HepG2 (cell line): ENCODE measurements around the gene OPA3. TPM values are rescaled to one million over a fixed set of nuclear protein-coding genes. Genes with fewer than 3 reads are reported as not detected.
A peak's percentile ranks its signal among the peaks of the same experiment; 100 is the strongest.

Experiments
- ATAC-seq: fragments of 200-7000 bp; cut with Tn5 transposase; 3 replicates; pipeline ENCODE4 v1.9.1; 2020; ENCODE audit warnings: mild to moderate bottlenecking, moderate library complexity
- BruUV-seq: library from RNA; stranded (reverse); fragments of 400-500 nt; replicated peaks from 2 replicates; lab custom pipeline; 2021; lab: Mats Ljungman, UMichigan
- CTCF ChIA-PET: fragments of 300-600 bp; formaldehyde crosslinking; extraction: SDS; loops from one replicate; lab custom pipeline; 2021; ENCODE audit warnings: low total read pairs, inconsistent platforms, low intra/inter-chr PET ratio; lab: Yijun Ruan, JAX
- POLR2A ChIA-PET: fragments of 350-600 bp; sonication (Branson Sonifier 250); formaldehyde crosslinking; loops from one replicate; lab custom pipeline; 2020; ENCODE audit warnings: antibody characterized with exemption, inconsistent platforms; lab: Yijun Ruan, JAX
- DNase-seq: peaks from one replicate; pipeline ENCODE4 v3.0.0-alpha.2; 2015; ENCODE audit warnings: low spot score
- FAIRE-seq: peaks from 3 replicates; lab custom pipeline; 2011; peaks lifted over from hg19 to GRCh38; lab: Jason Lieb, UNC
- H2AFZ ChIP-seq: one replicate; pipeline ENCODE4 v1.6.1; 2011; ENCODE audit warnings: low read length, inconsistent platforms
- H3K27ac ChIP-seq: fragments of 300-600 bp; 3 replicates; pipeline ENCODE4 v1.8.0; 2011; ENCODE audit warnings: mixed run types, mild to moderate bottlenecking, mixed read lengths, low read length, inconsistent platforms; ENCODE audit not compliant: insufficient read depth; ENCODE audit errors: extremely low read length
- H3K27me3 ChIP-seq, 2 experiments: fragments of 200-600 bp in 1 of 2; 2 replicates in 1 of 2; 3 replicates in 1 of 2; pipeline versions ENCODE4 v1.6.0 to v1.8.0; 2011; ENCODE audit warnings: low read length in 2 of 2, mild to moderate bottlenecking in 2 of 2, moderate library complexity in 2 of 2, inconsistent platforms in 1 of 2; ENCODE audit not compliant: insufficient read depth in 2 of 2, control insufficient read depth in 1 of 2
- H3K36me3 ChIP-seq, 2 experiments: fragments of 200-600 bp in 1 of 2; replicated peaks in 1 of 2; 2 replicates in 1 of 2; 3 replicates in 1 of 2; pipeline versions ENCODE4 v1.5.1 to v1.8.0; 2011; ENCODE audit warnings: low read length in 2 of 2, inconsistent platforms in 1 of 2; ENCODE audit not compliant: insufficient read depth in 2 of 2, control insufficient read depth in 1 of 2
- H3K4me1 ChIP-seq: 2 replicates; pipeline ENCODE4 v1.5.1; 2012; ENCODE audit warnings: low read length, inconsistent platforms; ENCODE audit not compliant: insufficient read depth
- H3K4me2 ChIP-seq: 2 replicates; pipeline ENCODE4 v1.6.0; 2011; ENCODE audit warnings: low read depth, low read length, inconsistent platforms
- H3K4me3 ChIP-seq, 3 experiments: fragments of 200-600 bp in 1 of 3; sonication (generic), shearing (Covaris generic) in 1 of 3; replicated peaks in 1 of 3; 2 replicates each; pipeline ENCODE4 v1.5.1; 2011 to 2016; ENCODE audit warnings: low read length in 3 of 3, inconsistent platforms in 2 of 3, low read depth in 2 of 3, mild to moderate bottlenecking in 2 of 3, control low read depth in 1 of 3, mixed read lengths in 1 of 3; ENCODE audit not compliant: insufficient read depth in 1 of 3
- H3K79me2 ChIP-seq: one replicate; pipeline ENCODE4 v1.6.1; 2011; ENCODE audit warnings: low read length, inconsistent platforms; ENCODE audit not compliant: insufficient read depth
- H3K9ac ChIP-seq: 2 replicates; pipeline ENCODE4 v1.6.0; 2011; ENCODE audit warnings: mild to moderate bottlenecking, low read depth, low read length, inconsistent platforms; ENCODE audit not compliant: insufficient read depth
- H3K9me3 ChIP-seq: 2 replicates; pipeline ENCODE4 v1.5.1; 2012; ENCODE audit warnings: mild to moderate bottlenecking, low read length
- H4K20me1 ChIP-seq: 2 replicates; pipeline ENCODE4 v1.6.0; 2011; ENCODE audit warnings: inconsistent platforms, mild to moderate bottlenecking, low read length, moderate library complexity; ENCODE audit not compliant: insufficient read depth
- ARNTL ChIP-seq: sonication (generic); formaldehyde crosslinking; IDR thresholded peaks from 2 replicates; pipeline ENCODE4 v1.4.0; 2020; ENCODE audit warnings: mild to moderate bottlenecking, missing genetic modification reagents
- CBX1 ChIP-seq: IDR thresholded peaks from one replicate; pipeline ENCODE4 v1.6.1; 2016; ENCODE audit warnings: antibody characterized with exemption, low read depth
- EEA1 ChIP-seq: sonication (generic); formaldehyde crosslinking; IDR thresholded peaks from 2 replicates; pipeline ENCODE4 v1.5.1; 2020; ENCODE audit warnings: mild to moderate bottlenecking, missing genetic modification reagents, borderline replicate concordance
- HOXA5 ChIP-seq: sonication (generic); formaldehyde crosslinking; IDR thresholded peaks from 2 replicates; pipeline ENCODE4 v1.4.0; 2020; ENCODE audit warnings: missing genetic modification reagents
- MED1 ChIP-seq: sonication (generic); formaldehyde crosslinking; IDR thresholded peaks from 2 replicates; pipeline ENCODE4 v1.4.0; 2020; ENCODE audit warnings: missing genetic modification reagents
- MIER2 ChIP-seq: IDR thresholded peaks from 2 replicates; pipeline ENCODE4 v1.6.1; 2016; ENCODE audit warnings: missing biosample characterization, missing genetic modification reagents
- NFKBIZ ChIP-seq: IDR thresholded peaks from 2 replicates; pipeline ENCODE4 v1.6.1; 2018; ENCODE audit warnings: missing genetic modification reagents, missing compliant biosample characterization
- PITX1 ChIP-seq: sonication (generic); formaldehyde crosslinking; IDR thresholded peaks from 2 replicates; pipeline ENCODE4 v1.5.1; 2020; ENCODE audit warnings: mild to moderate bottlenecking, missing genetic modification reagents
- RAD51 ChIP-seq: fragments of 450-650 bp; IDR thresholded peaks from 2 replicates; pipeline ENCODE4 v1.6.1; 2016; ENCODE audit warnings: borderline replicate concordance
- RBFOX2 ChIP-seq: fragments of 200-400 bp; formaldehyde crosslinking; IDR thresholded peaks from 2 replicates; pipeline ENCODE4 v1.6.1; 2017; ENCODE audit warnings: low read depth, mild to moderate bottlenecking, low read length
- TBL1XR1 ChIP-seq: fragments of 150-350 bp; IDR thresholded peaks from 2 replicates; pipeline ENCODE4 v1.6.1; 2014; ENCODE audit warnings: borderline replicate concordance, low read length; ENCODE audit not compliant: partially characterized antibody
- U2AF2 ChIP-seq: fragments of 200-400 bp; formaldehyde crosslinking; IDR thresholded peaks from 2 replicates; pipeline ENCODE4 v1.6.1; 2017; ENCODE audit warnings: low read depth, mild to moderate bottlenecking, low read length
- ZMYM3 ChIP-seq: sonication (generic); formaldehyde crosslinking; IDR thresholded peaks from 2 replicates; pipeline ENCODE4 v1.5.1; 2020; ENCODE audit warnings: mild to moderate bottlenecking, missing genetic modification reagents
- ZNF121 ChIP-seq: sonication (generic); formaldehyde crosslinking; IDR thresholded peaks from 2 replicates; pipeline ENCODE4 v1.5.0; 2020; ENCODE audit warnings: mild to moderate bottlenecking, missing genetic modification reagents
- ZNF567 ChIP-seq: sonication (generic); formaldehyde crosslinking; IDR thresholded peaks from 2 replicates; pipeline ENCODE4 v1.8.1; 2023; ENCODE audit warnings: mild to moderate bottlenecking, missing genetic modification reagents, borderline replicate concordance
- ZSCAN30 ChIP-seq: sonication (generic); formaldehyde crosslinking; IDR thresholded peaks from 2 replicates; pipeline ENCODE4 v1.5.0; 2020; ENCODE audit warnings: mild to moderate bottlenecking, missing genetic modification reagents
- WGBS: methylation state at CpG from one replicate; pipeline ENCODE4 v1.1.6; 2017; ENCODE audit warnings: low lambda C conversion rate; 5-methylcytosine and 5-hydroxymethylcytosine counted together
- in situ Hi-C: cut with HindIII; loops from 2 replicates; pipeline ENCODE4 v1.10.0; 2017; ENCODE audit warnings: low pct_unique_long_range_greater_than_20kb; ENCODE audit not compliant: extremely low pct_ligation_motif_present
- intact Hi-C: fragments of 100-400 bp; cut with micrococcal nuclease; formaldehyde crosslinking; loops from one replicate; pipeline ENCODE4 v1.10.0; 2022; ENCODE audit not compliant: unreplicated experiment
- polyA plus RNA-seq, 8 experiments: library from polyadenylated mRNA; depleted of rRNA in 3 of 8; stranded (reverse) in 7 of 8; unstranded in 1 of 8; fragments of >200 nt; fragmentation: Illumina TruSeq in 4 of 8; extraction: Trizol in 4 of 8; gene quantifications; 2 replicates each; pipeline versions ENCODE4 v1.2.1 to v1.2.3, GENCODE V29; 2011 to 2016; ENCODE audit warnings: low read depth in 4 of 8, missing spikeins in 1 of 8, mixed read lengths in 1 of 8; ENCODE audit not compliant: insufficient read depth in 1 of 8
- total RNA-seq, 5 experiments: library from RNA; depleted of rRNA; stranded (reverse); fragments of >200 nt; fragmentation: Illumina TruSeq; extraction: Trizol; gene quantifications; 2 replicates each; pipeline ENCODE4 v1.2.3, GENCODE V29; 2016; ENCODE audit warnings: low read depth in 1 of 5
- TF ChIP-seq, protein P1 (sequence below), 2 experiments: IDR thresholded peaks; 2 replicates each; pipeline ENCODE4 v1.6.1; 2011 to 2012; ENCODE audit warnings: low read length in 2 of 2, borderline replicate concordance in 1 of 2, low read depth in 1 of 2, mild to moderate bottlenecking in 1 of 2, moderate library complexity in 1 of 2
- TF ChIP-seq, protein P2 (sequence below): sonication (generic); formaldehyde crosslinking; IDR thresholded peaks from 2 replicates; pipeline ENCODE4 v1.4.0; 2020; ENCODE audit warnings: missing genetic modification reagents, borderline replicate concordance
- TF ChIP-seq, protein P3 (sequence below): sonication (generic); formaldehyde crosslinking; IDR thresholded peaks from 2 replicates; pipeline ENCODE4 v1.4.0; 2020; ENCODE audit warnings: missing genetic modification reagents

OPA3 gene
- total and polyA plus RNA-seq, 2 of the 13 experiments (the other 11 are each of a cell fraction or from before 2014, with no cell fraction given) = 8.3 to 17.7 TPM

DNA sequence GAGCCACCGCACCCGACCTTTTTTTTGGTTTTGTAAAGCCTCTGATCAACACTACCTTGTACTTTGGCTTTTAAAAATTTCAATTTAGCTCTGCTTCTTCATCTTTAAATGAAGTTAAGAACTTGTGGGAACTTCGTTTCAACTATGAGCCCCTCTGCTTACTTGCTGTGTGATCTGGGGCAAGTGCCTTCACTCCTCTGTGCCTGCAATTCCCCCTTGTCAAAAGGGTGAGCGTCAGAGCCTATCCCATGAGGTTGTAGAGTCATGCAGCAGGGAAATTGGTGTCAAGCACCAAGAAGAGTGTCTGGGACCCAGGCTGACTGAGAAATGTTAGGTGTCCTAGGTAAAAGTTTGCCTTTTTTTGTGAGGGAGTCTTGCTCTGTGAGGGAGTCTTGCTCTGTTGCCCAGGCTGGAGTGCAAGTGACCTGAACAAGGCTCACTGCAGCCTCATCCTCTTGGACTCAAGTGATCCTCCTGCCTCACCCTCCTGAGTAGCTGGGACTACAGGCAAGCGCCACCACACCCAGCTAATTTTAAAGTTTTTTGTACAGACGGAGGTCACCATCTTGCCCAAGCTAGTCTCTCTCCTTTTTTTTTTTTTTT is 71.6 kb downstream of the OPA3 start:
- FAIRE-seq (no peak), ATAC-seq (no peak), DNase-seq (no peak)
- Histone ChIP-seq H3K27me3 (no peaks in the 10 kb centered on the region; a peak in 1 of 5 replicates), H4K20me1 (peaks cover 10% of the 10 kb centered on the region), H2AFZ (no peak overlapping the region), H3K36me3 (peaks cover 5 to 13% of the 10 kb centered on the region in 2 experiments; a peak in 3 of 5 replicates), H3K9me3 (no peaks in the 10 kb centered on the region), H3K4me3 (no peak overlapping the region), H3K4me2 (no peak overlapping the region), H3K4me1 (peaks cover 82% of the 10 kb centered on the region), H3K79me2 (peaks cover 58% of the 10 kb centered on the region), H3K9ac (no peak overlapping the region), H3K27ac (no peak overlapping the region)
- in situ Hi-C loops = no loop called here
- no TSS peak for BruUV-seq
- intact Hi-C loops = no loop called here
- 92% methylated on average over 6 of the region's 6 CpGs for WGBS
- CTCF ChIA-PET = no interaction called here
- POLR2A ChIA-PET = no interaction called here
- TF ChIP-seq PITX1 (CRISPR knock-in tag) (no peak), CBX1 (no peak), NFKBIZ (CRISPR knock-in tag) (no peak), HOXA5 (CRISPR knock-in tag) (no peak), MED1 (CRISPR knock-in tag) (no peak), ZMYM3 (CRISPR knock-in tag) (0 out of 2 replicates have a peak, but pooled peaks have one; percentile 27), ZNF567 (CRISPR knock-in tag) (no peak), ARNTL (CRISPR knock-in tag) (no peak), EEA1 (CRISPR knock-in tag) (no peak), ZSCAN30 (no peak), U2AF2 (no peak), RBFOX2 (no peak), ZNF121 (peak; percentile 88), RAD51 (no peak), TBL1XR1 (no peak), MIER2 (CRISPR knock-in tag) (no peak)
- TF ChIP-seq, protein P1, sequence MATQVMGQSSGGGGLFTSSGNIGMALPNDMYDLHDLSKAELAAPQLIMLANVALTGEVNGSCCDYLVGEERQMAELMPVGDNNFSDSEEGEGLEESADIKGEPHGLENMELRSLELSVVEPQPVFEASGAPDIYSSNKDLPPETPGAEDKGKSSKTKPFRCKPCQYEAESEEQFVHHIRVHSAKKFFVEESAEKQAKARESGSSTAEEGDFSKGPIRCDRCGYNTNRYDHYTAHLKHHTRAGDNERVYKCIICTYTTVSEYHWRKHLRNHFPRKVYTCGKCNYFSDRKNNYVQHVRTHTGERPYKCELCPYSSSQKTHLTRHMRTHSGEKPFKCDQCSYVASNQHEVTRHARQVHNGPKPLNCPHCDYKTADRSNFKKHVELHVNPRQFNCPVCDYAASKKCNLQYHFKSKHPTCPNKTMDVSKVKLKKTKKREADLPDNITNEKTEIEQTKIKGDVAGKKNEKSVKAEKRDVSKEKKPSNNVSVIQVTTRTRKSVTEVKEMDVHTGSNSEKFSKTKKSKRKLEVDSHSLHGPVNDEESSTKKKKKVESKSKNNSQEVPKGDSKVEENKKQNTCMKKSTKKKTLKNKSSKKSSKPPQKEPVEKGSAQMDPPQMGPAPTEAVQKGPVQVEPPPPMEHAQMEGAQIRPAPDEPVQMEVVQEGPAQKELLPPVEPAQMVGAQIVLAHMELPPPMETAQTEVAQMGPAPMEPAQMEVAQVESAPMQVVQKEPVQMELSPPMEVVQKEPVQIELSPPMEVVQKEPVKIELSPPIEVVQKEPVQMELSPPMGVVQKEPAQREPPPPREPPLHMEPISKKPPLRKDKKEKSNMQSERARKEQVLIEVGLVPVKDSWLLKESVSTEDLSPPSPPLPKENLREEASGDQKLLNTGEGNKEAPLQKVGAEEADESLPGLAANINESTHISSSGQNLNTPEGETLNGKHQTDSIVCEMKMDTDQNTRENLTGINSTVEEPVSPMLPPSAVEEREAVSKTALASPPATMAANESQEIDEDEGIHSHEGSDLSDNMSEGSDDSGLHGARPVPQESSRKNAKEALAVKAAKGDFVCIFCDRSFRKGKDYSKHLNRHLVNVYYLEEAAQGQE (IDR thresholded peaks at IDR 0.05; ENCODE audit: borderline replicate concordance in 1 of 2, low read depth in 1 of 2, low read length in 2 of 2) = no peak
- TF ChIP-seq, protein P2, sequence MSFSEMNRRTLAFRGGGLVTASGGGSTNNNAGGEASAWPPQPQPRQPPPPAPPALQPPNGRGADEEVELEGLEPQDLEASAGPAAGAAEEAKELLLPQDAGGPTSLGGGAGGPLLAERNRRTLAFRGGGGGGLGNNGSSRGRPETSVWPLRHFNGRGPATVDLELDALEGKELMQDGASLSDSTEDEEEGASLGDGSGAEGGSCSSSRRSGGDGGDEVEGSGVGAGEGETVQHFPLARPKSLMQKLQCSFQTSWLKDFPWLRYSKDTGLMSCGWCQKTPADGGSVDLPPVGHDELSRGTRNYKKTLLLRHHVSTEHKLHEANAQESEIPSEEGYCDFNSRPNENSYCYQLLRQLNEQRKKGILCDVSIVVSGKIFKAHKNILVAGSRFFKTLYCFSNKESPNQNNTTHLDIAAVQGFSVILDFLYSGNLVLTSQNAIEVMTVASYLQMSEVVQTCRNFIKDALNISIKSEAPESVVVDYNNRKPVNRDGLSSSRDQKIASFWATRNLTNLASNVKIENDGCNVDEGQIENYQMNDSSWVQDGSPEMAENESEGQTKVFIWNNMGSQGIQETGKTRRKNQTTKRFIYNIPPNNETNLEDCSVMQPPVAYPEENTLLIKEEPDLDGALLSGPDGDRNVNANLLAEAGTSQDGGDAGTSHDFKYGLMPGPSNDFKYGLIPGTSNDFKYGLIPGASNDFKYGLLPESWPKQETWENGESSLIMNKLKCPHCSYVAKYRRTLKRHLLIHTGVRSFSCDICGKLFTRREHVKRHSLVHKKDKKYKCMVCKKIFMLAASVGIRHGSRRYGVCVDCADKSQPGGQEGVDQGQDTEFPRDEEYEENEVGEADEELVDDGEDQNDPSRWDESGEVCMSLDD (CRISPR knock-in tag) = no peak
- TF ChIP-seq, protein P3, sequence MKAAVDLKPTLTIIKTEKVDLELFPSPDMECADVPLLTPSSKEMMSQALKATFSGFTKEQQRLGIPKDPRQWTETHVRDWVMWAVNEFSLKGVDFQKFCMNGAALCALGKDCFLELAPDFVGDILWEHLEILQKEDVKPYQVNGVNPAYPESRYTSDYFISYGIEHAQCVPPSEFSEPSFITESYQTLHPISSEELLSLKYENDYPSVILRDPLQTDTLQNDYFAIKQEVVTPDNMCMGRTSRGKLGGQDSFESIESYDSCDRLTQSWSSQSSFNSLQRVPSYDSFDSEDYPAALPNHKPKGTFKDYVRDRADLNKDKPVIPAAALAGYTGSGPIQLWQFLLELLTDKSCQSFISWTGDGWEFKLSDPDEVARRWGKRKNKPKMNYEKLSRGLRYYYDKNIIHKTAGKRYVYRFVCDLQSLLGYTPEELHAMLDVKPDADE = no peak
